K562 (cell line): ENCODE data around the gene MED29. TPM values are rescaled to one million over a fixed set of nuclear protein-coding genes. Genes with fewer than 3 reads are reported as not detected.

Experiments
- ATF1 ChIP-seq, 2 experiments: fragments of 450-650 bp in 1 of 2; IDR thresholded peaks; 2 replicates each; pipeline ENCODE4 v1.6.1; 2016; ENCODE audit warnings: missing compliant biosample characterization in 1 of 2, missing genetic modification characterization in 1 of 2
- CBX5 ChIP-seq: IDR thresholded peaks from 2 replicates; pipeline ENCODE4 v1.6.1; 2014; ENCODE audit warnings: low read depth, borderline replicate concordance
- GABPB1 ChIP-seq: sonication (generic); formaldehyde crosslinking; IDR thresholded peaks from 2 replicates; pipeline ENCODE4 v1.8.0; 2022; ENCODE audit warnings: mild to moderate bottlenecking, missing genetic modification reagents
- KAT7 ChIP-seq: sonication (generic); formaldehyde crosslinking; IDR thresholded peaks from 2 replicates; pipeline ENCODE4 v1.8.0; 2022; ENCODE audit warnings: missing genetic modification reagents, mild to moderate bottlenecking, borderline replicate concordance
- KLF13 ChIP-seq: fragments of 450-650 bp; IDR thresholded peaks from 2 replicates; pipeline ENCODE4 v1.6.1; 2016; ENCODE audit warnings: missing genetic modification characterization, low read depth, mild to moderate bottlenecking, missing compliant biosample characterization, moderate library complexity, borderline replicate concordance
- MCM5 ChIP-seq: fragments of 450-650 bp; IDR thresholded peaks from 2 replicates; pipeline ENCODE4 v1.6.1; 2016; ENCODE audit warnings: low read depth
- PTTG1 ChIP-seq: fragments of 450-650 bp; IDR thresholded peaks from 2 replicates; pipeline ENCODE4 v1.6.1; 2016; ENCODE audit warnings: low read depth, mild to moderate bottlenecking, missing genetic modification characterization, missing compliant biosample characterization
- RBM22 ChIP-seq: fragments of 200-400 bp; formaldehyde crosslinking; IDR thresholded peaks from 2 replicates; pipeline ENCODE4 v1.6.1; 2018; ENCODE audit warnings: low read length, low read depth; ENCODE audit not compliant: poor library complexity, severe bottlenecking
- SIN3A ChIP-seq, 2 experiments: fragments of 150-350 bp in 1 of 2; IDR thresholded peaks; 2 replicates each; pipeline ENCODE4 v1.6.1; 2011 to 2016; ENCODE audit warnings: borderline replicate concordance in 2 of 2, low read depth in 2 of 2, low read length in 2 of 2, mild to moderate bottlenecking in 2 of 2, moderate library complexity in 2 of 2; ENCODE audit not compliant: control insufficient read depth in 1 of 2
- SMAD1 ChIP-seq: fragments of 150-350 bp; IDR thresholded peaks from 2 replicates; pipeline ENCODE4 v1.6.1; 2014; ENCODE audit warnings: low read length, low read depth; ENCODE audit not compliant: partially characterized antibody
- TBP ChIP-seq: optimal IDR thresholded peaks from 2 replicates; pipeline ENCODE3; 2011; ENCODE audit warnings: low read depth, low read length, improper control_type of control experiment
- YY1 ChIP-seq, 3 experiments: IDR thresholded peaks; 2 replicates each; pipeline ENCODE4 v1.6.1; 2011; ENCODE audit warnings: low read length in 2 of 3, mild to moderate bottlenecking in 2 of 3, moderate library complexity in 2 of 3, borderline replicate concordance in 1 of 3, control low read depth in 1 of 3, low read depth in 1 of 3; ENCODE audit not compliant: insufficient read depth in 3 of 3, insufficient replicate concordance in 2 of 3, control insufficient read depth in 1 of 3, insufficient read length in 1 of 3; ENCODE audit errors: extremely low read depth in 1 of 3
- ZNF408 ChIP-seq: fragments of 250-450 bp; sonication (Bioruptor Pico); IDR thresholded peaks from 2 replicates; pipeline ENCODE4 v1.4.0; 2020; ENCODE audit warnings: low read depth, mild to moderate bottlenecking, moderate library complexity
- polyA plus RNA-seq, 8 experiments: library from polyadenylated mRNA; depleted of rRNA in 4 of 8; stranded (reverse) in 5 of 8; unstranded in 3 of 8; fragments of >200 nt; fragmentation: Nextera tagmentation in 2 of 8; fragmentation: Illumina TruSeq in 1 of 8; extraction: Ambion mirVana in 2 of 8; extraction: Trizol in 1 of 8; gene quantifications; 2 replicates each; pipeline versions ENCODE4 v1.2.1 to v1.2.3, GENCODE V29; 2011 to 2014; ENCODE audit warnings: inconsistent platforms in 1 of 8, missing spikeins in 1 of 8
- total RNA-seq, 7 experiments: library from RNA; depleted of rRNA in 6 of 7; stranded (reverse); fragments of >200 nt in 6 of 7; fragmentation: Illumina TruSeq in 2 of 7; extraction: Trizol in 2 of 7; gene quantifications; 2 replicates each; pipeline versions ENCODE4 v1.2.1 to v1.2.3, GENCODE V29; 2011 to 2021; ENCODE audit warnings: low replicate concordance in 1 of 7
- TF ChIP-seq, protein P1 (sequence below), 2 experiments: IDR thresholded peaks; 2 replicates each; pipeline ENCODE4 v1.6.1; 2012; ENCODE audit warnings: improper control_type of control experiment in 2 of 2, low read depth in 2 of 2, low read length in 2 of 2, borderline replicate concordance in 1 of 2
- TF ChIP-seq, protein P2 (sequence below), 3 experiments: fragments of 200-800 bp in 1 of 3; sonication (Bioruptor generic) in 1 of 3; sonication (generic) in 1 of 3; formaldehyde crosslinking in 1 of 3; IDR thresholded peaks; 2 replicates each; pipeline versions ENCODE4 v1.6.1 to v1.8.0; 2016 to 2022; ENCODE audit warnings: mild to moderate bottlenecking in 2 of 3, missing compliant biosample characterization in 2 of 3, missing genetic modification characterization in 2 of 3, missing genetic modification reagents in 1 of 3
- TF ChIP-seq, protein P3 (sequence below): sonication (generic); formaldehyde crosslinking; IDR thresholded peaks from 2 replicates; pipeline ENCODE4 v1.8.0; 2022; ENCODE audit warnings: mild to moderate bottlenecking, missing genetic modification reagents
- TF ChIP-seq, protein P4 (sequence below): fragments of 450-650 bp; formaldehyde crosslinking; IDR thresholded peaks from 2 replicates; pipeline ENCODE4 v1.4.0; 2020; ENCODE audit warnings: mild to moderate bottlenecking, moderate library complexity

MED29 gene
- total and polyA plus RNA-seq, 9 of the 15 experiments (the other 6 are each of a cell fraction or from before 2014, with no cell fraction given) = 1.8 to 22.6 (median 12.4) TPM

DNA sequence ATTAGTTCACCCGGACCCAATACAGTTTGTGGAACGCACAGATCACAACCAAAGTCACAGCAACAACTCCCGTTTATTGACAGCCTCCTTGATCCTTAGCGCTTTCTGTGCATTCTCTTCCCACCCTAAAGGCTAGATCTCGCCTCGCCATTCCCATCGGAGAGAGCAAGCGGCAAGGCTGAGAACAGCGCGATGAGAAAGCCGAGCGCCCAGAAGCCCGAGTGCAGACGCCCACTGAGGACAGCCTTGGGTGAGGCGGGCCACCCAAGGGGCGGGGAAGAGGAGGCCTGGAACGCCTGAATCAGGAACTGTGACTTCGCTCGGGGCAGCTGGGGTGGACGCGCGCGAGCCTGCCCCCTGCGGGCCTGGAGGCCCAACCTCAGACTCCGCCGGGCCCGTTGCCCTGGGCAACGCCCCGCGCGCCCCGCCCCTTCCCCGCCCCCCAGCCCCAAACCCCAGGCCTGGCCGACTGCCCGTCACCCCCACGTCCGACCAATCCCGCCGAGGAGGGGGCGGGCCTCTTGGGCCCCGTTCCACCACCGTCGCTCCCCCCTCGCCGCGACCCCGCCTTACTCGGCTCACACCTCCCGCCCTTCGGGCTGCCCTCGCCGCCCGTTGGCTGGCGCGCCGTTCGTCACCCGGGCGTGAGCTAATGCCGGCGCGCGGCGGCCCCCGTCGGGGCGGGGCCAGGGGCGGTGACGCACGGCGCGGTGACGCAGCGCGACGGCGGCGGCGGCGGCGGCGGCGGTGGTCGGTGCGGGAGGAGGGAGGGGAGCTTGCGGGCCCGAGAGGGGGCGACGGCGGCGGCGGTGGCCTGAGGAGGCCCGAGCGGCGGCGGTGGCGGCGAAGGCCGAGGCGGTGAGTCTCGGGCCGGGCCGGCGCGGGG, 49.2 kb upstream of the MED29 start, which contains the start of gene SAMD4B (continued):
- TF ChIP-seq SMAD1 (peak; percentile 38), ZNF408 (CRISPR knock-in tag) (no peak), TBP (peak; percentile 85), CBX5 (peak; percentile 77; the same call in 1 of the 2 replicates), KLF13 (tag) (peak; percentile 88), GABPB1 (peak; percentile 99), MCM5 (no peak), SIN3A (IDR thresholded peaks at IDR 0.05; ENCODE audit: borderline replicate concordance in 2 of 2, control insufficient read depth in 1 of 2, low read depth in 2 of 2, low read length in 2 of 2) (peak; percentile 49 to 84; a peak in 3 of 4 replicates), KAT7 (CRISPR knock-in tag) (0 out of 2 replicates have a peak, but pooled peaks have one; percentile 53), ATF1 (CRISPR knock-in tag; IDR thresholded peaks at IDR 0.05) (no peak), ATF1 (tag; IDR thresholded peaks at IDR 0.05) (peak; percentile 59), YY1 (IDR thresholded peaks at IDR 0.05; ENCODE audit: borderline replicate concordance in 1 of 3, control insufficient read depth in 1 of 3, extremely low read depth in 1 of 3, insufficient read depth in 3 of 3, insufficient read length in 1 of 3, insufficient replicate concordance in 2 of 3, low read depth in 1 of 3, low read length in 2 of 3) (peak in 2 of 3 experiments; percentile 63 to 69), RBM22 (peak; percentile 54), PTTG1 (tag) (no peak)
- TF ChIP-seq, protein P1, sequence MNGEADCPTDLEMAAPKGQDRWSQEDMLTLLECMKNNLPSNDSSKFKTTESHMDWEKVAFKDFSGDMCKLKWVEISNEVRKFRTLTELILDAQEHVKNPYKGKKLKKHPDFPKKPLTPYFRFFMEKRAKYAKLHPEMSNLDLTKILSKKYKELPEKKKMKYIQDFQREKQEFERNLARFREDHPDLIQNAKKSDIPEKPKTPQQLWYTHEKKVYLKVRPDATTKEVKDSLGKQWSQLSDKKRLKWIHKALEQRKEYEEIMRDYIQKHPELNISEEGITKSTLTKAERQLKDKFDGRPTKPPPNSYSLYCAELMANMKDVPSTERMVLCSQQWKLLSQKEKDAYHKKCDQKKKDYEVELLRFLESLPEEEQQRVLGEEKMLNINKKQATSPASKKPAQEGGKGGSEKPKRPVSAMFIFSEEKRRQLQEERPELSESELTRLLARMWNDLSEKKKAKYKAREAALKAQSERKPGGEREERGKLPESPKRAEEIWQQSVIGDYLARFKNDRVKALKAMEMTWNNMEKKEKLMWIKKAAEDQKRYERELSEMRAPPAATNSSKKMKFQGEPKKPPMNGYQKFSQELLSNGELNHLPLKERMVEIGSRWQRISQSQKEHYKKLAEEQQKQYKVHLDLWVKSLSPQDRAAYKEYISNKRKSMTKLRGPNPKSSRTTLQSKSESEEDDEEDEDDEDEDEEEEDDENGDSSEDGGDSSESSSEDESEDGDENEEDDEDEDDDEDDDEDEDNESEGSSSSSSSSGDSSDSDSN (IDR thresholded peaks at IDR 0.05; ENCODE audit: borderline replicate concordance in 1 of 2, low read depth in 2 of 2, low read length in 2 of 2) = 0 out of 4 replicates have a peak, but pooled peaks have one; percentile 58 to 64
- TF ChIP-seq, protein P2, sequence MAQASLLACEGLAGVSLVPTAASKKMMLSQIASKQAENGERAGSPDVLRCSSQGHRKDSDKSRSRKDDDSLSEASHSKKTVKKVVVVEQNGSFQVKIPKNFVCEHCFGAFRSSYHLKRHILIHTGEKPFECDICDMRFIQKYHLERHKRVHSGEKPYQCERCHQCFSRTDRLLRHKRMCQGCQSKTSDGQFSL (CRISPR knock-in tag; IDR thresholded peaks at IDR 0.05) = peak; percentile 64; the same call in 1 of the 2 replicates
- TF ChIP-seq, protein P2 (tag; IDR thresholded peaks at IDR 0.05) = 0 out of 4 replicates have a peak, but pooled peaks of 1 of the 2 experiments have one; percentile 41
- TF ChIP-seq, protein P3, sequence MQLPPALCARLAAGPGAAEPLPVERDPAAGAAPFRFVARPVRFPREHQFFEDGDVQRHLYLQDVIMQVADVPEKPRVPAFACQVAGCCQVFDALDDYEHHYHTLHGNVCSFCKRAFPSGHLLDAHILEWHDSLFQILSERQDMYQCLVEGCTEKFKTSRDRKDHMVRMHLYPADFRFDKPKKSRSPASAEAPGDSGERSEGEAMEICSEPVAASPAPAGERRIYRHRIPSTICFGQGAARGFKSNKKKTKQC (CRISPR knock-in tag) = peak; percentile 51; the same call in 1 of the 2 replicates
- TF ChIP-seq, protein P4, sequence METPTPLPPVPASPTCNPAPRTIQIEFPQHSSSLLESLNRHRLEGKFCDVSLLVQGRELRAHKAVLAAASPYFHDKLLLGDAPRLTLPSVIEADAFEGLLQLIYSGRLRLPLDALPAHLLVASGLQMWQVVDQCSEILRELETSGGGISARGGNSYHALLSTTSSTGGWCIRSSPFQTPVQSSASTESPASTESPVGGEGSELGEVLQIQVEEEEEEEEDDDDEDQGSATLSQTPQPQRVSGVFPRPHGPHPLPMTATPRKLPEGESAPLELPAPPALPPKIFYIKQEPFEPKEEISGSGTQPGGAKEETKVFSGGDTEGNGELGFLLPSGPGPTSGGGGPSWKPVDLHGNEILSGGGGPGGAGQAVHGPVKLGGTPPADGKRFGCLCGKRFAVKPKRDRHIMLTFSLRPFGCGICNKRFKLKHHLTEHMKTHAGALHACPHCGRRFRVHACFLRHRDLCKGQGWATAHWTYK (CRISPR knock-in tag) = 0 out of 2 replicates have a peak, but pooled peaks have one; percentile 35
